22Rv1 (cell line): ENCODE measurements around the gene RAB13.

Source experiments
- CTCF ChIP-seq: fragments of 450-650 bp; IDR thresholded peaks from 2 replicates; pipeline ENCODE4 v1.5.1; 2017; ENCODE audit warnings: mild to moderate bottlenecking
- ZFX ChIP-seq: fragments of 450-650 bp; IDR thresholded peaks from 2 replicates; pipeline ENCODE4 v1.6.1; 2017; ENCODE audit warnings: antibody characterized with exemption, borderline replicate concordance

- TF ChIP-seq CTCF = no peak
- TF ChIP-seq ZFX = no peak
These were observed 34.3 kb downstream of the RAB13 start for GRCh38 chr1:153951801-153952200.
